ENCODE measurements around the gene SLC29A1. TPM values are rescaled to one million over a fixed set of nuclear protein-coding genes. Genes with fewer than 3 reads are reported as not detected.
"Not testable (repeated sequence)": the region's sequence is repeated elsewhere in the genome, so short reads cannot be mapped to it uniquely, and the experiment has no call there.

SLC29A1 gene
- total RNA-seq, 1 experiment from 2014 or later, result 54.7 TPM

DNA sequence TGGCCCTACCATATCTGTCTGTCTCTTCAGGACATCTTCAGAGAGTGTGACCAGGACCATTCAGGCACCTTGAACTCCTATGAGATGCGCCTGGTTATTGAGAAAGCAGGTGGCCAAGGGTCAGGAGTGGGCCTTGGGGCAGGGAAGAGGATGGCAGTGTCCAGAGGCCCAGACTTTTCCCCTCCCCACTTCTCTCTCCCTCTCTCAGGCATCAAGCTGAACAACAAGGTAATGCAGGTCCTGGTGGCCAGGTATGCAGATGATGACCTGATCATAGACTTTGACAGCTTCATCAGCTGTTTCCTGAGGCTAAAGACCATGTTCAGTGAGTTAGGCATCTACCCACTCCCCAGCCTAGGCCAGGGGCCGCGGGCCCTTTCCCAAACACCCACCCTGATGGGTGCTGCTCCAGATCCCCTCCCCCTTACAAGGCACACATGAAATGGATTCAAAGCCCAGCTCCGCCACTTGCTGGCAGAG lies 40.4 kb upstream of the SLC29A1 start:
- Histone ChIP-seq H3K9me2 (replicated peaks; ENCODE audit: low read length) (no peaks in the 10 kb centered on the region), H4K20me1 (ENCODE audit: low read length) (no peaks in the 10 kb centered on the region), H3K27ac (ENCODE audit: low read length) (no peak overlapping the region), H3K4me1 (ENCODE audit: insufficient read depth, low read length) (peaks cover 17% of the 10 kb centered on the region), H3F3A (ENCODE audit: low read length, unreplicated experiment) (no peaks in the 10 kb centered on the region), H3K27me3 (ENCODE audit: low read length) (no peaks in the 10 kb centered on the region), H3K9me3 (ENCODE audit: low read length) (no peaks in the 10 kb centered on the region), H3K4me2 (ENCODE audit: low read length) (no peak overlapping the region), H3K36me3 (ENCODE audit: low read depth, low read length) (no peaks in the 10 kb centered on the region), H2AFZ (ENCODE audit: low read length) (no peak overlapping the region), H3K4me3 (ENCODE audit: low read length) (no peak overlapping the region), H3K79me2 (ENCODE audit: low read length) (no peaks in the 10 kb centered on the region), H3K9ac (ENCODE audit: low read length) (no peak overlapping the region)
- TF ChIP-seq, protein P1, sequence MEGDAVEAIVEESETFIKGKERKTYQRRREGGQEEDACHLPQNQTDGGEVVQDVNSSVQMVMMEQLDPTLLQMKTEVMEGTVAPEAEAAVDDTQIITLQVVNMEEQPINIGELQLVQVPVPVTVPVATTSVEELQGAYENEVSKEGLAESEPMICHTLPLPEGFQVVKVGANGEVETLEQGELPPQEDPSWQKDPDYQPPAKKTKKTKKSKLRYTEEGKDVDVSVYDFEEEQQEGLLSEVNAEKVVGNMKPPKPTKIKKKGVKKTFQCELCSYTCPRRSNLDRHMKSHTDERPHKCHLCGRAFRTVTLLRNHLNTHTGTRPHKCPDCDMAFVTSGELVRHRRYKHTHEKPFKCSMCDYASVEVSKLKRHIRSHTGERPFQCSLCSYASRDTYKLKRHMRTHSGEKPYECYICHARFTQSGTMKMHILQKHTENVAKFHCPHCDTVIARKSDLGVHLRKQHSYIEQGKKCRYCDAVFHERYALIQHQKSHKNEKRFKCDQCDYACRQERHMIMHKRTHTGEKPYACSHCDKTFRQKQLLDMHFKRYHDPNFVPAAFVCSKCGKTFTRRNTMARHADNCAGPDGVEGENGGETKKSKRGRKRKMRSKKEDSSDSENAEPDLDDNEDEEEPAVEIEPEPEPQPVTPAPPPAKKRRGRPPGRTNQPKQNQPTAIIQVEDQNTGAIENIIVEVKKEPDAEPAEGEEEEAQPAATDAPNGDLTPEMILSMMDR (conservative IDR thresholded peaks at IDR 0.05; ENCODE audit: low read depth, low read length), result no peak
- TF ChIP-seq EZH2phosphoT487 (IDR thresholded peaks at IDR 0.05; ENCODE audit: borderline replicate concordance, low read length), result no peak
- no peak for TF ChIP-seq EZH2 (IDR thresholded peaks at IDR 0.05; ENCODE audit: low read length, unreplicated experiment)
- CTCF ChIA-PET, result no interaction called here
- ATAC-seq (no peak), DNase-seq (no peak)
- BruUV-seq (replicated peaks), result no TSS peak
- intact Hi-C loops (cut with micrococcal nuclease), result no loop called here
- POLR2A ChIA-PET (ENCODE audit: unreplicated experiment), result interaction anchor here (0.6 kb wide), 1 partner anchor 74 kb away, joined by 5 read pairs; no protein-coding TSS in a partner anchor

DNA sequence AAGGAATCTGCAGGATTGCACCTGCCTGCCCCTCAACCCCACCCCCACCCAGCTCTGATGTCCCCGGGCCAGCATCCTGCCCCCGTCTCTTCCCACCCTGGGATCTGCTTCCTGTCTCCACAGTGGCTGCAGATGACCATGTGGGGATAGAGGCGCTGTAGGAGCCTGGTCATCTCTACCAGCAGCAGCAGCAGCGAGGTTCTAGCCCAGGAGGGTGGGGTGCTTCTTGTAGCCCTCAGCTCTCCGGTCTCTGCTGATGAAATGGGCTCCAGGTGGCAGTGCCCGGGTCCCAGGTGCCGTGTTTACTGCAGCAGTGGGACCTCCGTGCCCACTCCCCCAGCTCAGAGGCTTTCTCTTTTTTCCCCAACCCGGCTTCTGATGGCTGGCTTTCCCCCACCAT lies 39.6 kb upstream of the SLC29A1 start:
- ChIA-PET CTCF (interaction anchor here (0.6 kb wide), 1 partner anchor 26 kb away, joined by 11 read pairs; no protein-coding TSS in a partner anchor), POLR2A (ENCODE audit: unreplicated experiment) (no interaction called here)
- H3K27ac ChIP-seq (ENCODE audit: low read length), result no peak overlapping the region
- intact Hi-C loops (cut with micrococcal nuclease), result no loop called here
- H3K4me2 ChIP-seq (ENCODE audit: low read length), result no peak overlapping the region
- H3K9ac ChIP-seq (ENCODE audit: low read length), result no peak overlapping the region
- H3K36me3 ChIP-seq (ENCODE audit: low read depth, low read length), result no peaks in the 10 kb centered on the region
- DNase-seq (no peak), ATAC-seq (no peak)
- H3K79me2 ChIP-seq (ENCODE audit: low read length), result no peaks in the 10 kb centered on the region
- H3K9me3 ChIP-seq (ENCODE audit: low read length), result no peaks in the 10 kb centered on the region
- no TSS peak for BruUV-seq (replicated peaks)
- H3K9me2 ChIP-seq (replicated peaks; ENCODE audit: low read length), result no peaks in the 10 kb centered on the region
- TF ChIP-seq, protein P1 (conservative IDR thresholded peaks at IDR 0.05; ENCODE audit: low read depth, low read length), result no peak
- TF ChIP-seq EZH2phosphoT487 (IDR thresholded peaks at IDR 0.05; ENCODE audit: borderline replicate concordance, low read length) (no peak), EZH2 (IDR thresholded peaks at IDR 0.05; ENCODE audit: low read length, unreplicated experiment) (no peak)
- no peak overlapping the region for H2AFZ ChIP-seq (ENCODE audit: low read length)
- no peaks in the 10 kb centered on the region for H3K27me3 ChIP-seq (ENCODE audit: low read length)
- H3F3A ChIP-seq (ENCODE audit: low read length, unreplicated experiment), result no peaks in the 10 kb centered on the region
- H4K20me1 ChIP-seq (ENCODE audit: low read length), result no peaks in the 10 kb centered on the region
- peaks cover 10% of the 10 kb centered on the region for H3K4me1 ChIP-seq (ENCODE audit: insufficient read depth, low read length)
- no peak overlapping the region for H3K4me3 ChIP-seq (ENCODE audit: low read length)

DNA sequence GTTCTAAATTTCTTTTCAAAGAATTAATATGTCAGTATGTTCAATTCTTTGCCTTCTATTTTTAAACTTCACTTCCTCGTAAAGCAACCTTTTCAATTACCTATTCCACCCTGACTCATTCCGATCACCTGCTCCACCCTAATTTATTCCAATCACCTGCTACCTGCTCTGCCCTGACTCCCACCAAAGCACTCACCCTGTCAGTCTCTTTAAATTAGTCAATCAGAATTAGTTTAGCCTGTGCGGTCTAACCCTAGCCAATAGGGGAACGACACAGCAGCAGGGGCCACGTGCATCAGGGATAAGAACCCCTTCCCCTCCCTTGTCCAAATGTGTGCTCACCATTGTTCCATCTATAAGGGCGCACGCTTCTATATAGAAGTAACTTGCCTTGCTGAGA lies 38.0 kb upstream of the SLC29A1 start:
- intact Hi-C loops (cut with micrococcal nuclease), result not testable (repeated sequence)

More for the DNA sequence above, 38.0 kb upstream of the SLC29A1 start:
- DNase-seq; BruUV-seq (replicated peaks); H3K79me2 ChIP-seq (ENCODE audit: low read length); H3K9me3 ChIP-seq (ENCODE audit: low read length); H3K27ac ChIP-seq (ENCODE audit: low read length); H3K9me2 ChIP-seq (replicated peaks; ENCODE audit: low read length); ATAC-seq; H3K4me3 ChIP-seq (ENCODE audit: low read length); H3K9ac ChIP-seq (ENCODE audit: low read length); H3K27me3 ChIP-seq (ENCODE audit: low read length); H3F3A ChIP-seq (ENCODE audit: low read length, unreplicated experiment); CTCF ChIA-PET; H3K4me2 ChIP-seq (ENCODE audit: low read length); H3K36me3 ChIP-seq (ENCODE audit: low read depth, low read length); H4K20me1 ChIP-seq (ENCODE audit: low read length); H2AFZ ChIP-seq (ENCODE audit: low read length); H3K4me1 ChIP-seq (ENCODE audit: insufficient read depth, low read length): not testable (repeated sequence)
- POLR2A ChIA-PET (ENCODE audit: unreplicated experiment), result interaction anchor here (0.6 kb wide), 1 partner anchor 52 kb away, joined by 3 read pairs; no protein-coding TSS in a partner anchor
